GM18867 (cell line): ENCODE results near the gene STAU1.
"Not testable (repeated sequence)": the region's sequence is repeated elsewhere in the genome, so short reads cannot be mapped to it uniquely, and the experiment has no call there.

Source experiments
- ATAC-seq: cut with Tn5 transposase; IDR thresholded peaks from one replicate; pipeline ENCODE4 v1.9.1; 2021; ENCODE audit warnings: mild to moderate bottlenecking, moderate library complexity; ENCODE audit not compliant: unreplicated experiment

Gene STAU1

DNA sequence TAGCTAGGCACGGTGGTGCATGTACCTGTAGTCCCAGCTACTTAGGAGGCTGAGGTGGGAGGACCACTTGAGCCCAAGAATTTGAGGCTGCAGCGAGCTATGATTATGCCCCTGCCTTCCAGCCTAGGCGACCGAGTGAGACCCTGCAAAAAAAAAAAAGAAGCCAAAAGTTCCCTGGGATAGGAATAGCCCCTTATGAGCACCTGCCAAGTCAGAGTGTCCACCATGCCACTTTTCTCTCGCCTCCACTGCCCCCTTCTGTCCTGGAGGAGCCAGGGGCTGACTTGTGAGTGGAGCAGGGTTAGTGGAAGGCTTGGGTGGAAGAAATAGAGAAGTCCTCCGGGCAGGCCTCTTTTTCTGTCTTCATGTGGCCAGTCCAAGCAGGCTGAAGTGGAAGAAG, 18.9 kb upstream of the STAU1 start:
- no peak for ATAC-seq

- no peak for ATAC-seq
Observed at GRCh38 chr20:49203746-49204145, 15.6 kb upstream of the STAU1 start.

GRCh38 chr20:49203011-49203410, 14.9 kb upstream of the STAU1 start:
- ATAC-seq = no peak

GRCh38 chr20:49199729-49200293, 11.7 kb upstream of the STAU1 start:
- no peak for ATAC-seq

DNA sequence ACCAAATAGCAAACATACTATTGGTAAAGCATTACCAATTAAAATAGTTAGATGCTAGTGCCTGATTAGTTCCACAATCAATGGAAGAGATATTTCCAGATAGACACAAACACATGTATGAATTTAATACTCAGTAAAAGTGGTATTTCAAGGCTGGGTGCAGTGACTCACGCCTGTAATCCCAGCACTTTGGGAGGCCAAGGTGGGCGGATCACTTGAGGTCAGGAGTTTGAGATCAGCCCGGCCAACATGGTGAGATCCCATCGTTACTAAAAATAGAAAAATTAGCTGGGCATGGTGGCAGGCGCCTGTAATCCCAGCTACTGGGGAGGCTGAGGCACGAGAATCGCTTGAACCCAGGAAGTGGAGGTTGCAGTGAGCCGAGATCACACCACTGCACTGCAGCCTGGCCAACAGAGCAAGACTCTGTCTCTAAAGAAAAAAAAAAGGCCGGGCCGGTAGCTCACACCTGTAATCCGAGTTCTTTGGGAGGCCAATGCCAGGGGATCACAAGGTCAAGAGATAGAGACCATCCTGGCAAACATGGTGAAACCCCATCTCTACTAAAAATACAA, 4.9 kb upstream of the STAU1 start:
- not testable (repeated sequence) for ATAC-seq

DNA sequence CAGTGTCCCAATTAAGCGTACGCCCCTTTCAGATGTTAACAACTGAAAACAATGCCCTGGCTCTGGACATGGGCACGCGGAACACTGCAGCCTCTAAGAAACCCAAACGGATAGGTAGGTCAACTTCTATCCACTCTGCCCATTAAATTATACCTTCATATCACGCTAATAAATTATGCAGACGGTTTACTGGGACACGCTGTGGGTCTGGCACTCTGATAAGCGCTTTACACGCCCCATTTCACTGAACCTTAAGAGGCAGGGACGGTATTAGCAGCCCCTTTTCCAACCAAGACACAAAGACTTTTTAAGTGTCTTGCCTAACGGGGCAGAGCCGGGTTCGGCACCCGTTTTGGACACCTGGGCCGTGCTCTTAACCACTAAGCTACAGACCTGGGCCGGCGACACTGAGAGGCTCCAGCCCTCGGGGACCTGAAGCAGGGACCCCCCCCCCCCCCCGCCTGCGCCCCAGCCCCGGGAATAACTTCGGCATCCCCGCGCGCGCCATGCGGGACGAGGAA, 744 bp downstream of the STAU1 start:
- ATAC-seq = no peak

DNA sequence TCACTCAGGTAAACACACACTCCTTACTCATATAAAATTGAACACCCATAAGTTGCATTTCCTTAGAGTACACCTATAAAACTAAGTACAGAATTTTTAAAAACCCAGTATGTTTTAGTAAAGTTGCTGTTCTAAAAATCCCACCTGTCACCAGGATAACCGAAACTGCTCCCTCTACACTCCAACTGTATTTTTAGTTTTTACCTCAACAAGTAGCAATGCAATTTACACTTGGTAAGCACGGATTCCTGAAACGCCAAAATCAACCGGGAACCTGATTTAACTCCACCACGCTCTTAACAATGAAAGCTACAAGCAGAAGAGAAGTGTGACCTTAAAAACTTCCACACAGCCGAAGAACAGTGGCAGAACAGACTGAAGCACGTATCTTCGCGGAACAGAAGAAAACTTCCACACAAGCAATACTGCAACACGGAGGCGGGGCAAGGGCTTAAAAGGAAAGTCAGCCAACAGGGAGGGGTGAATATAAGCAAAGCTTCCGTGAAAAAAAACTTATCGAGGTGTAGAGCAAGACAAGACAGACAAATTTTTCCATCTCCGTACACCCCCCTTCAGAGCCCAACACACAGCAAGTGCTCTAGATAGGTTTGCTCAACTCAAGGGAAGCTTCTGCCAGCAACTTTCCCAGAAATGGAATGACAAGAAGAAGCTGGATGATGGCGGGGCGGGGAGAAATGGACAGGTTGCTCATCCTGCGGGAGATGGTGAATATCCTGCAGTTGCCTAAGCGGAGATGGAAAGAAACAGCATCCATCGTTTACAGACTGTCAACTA, 1.4 kb downstream of the STAU1 start:
- no peak for ATAC-seq

DNA sequence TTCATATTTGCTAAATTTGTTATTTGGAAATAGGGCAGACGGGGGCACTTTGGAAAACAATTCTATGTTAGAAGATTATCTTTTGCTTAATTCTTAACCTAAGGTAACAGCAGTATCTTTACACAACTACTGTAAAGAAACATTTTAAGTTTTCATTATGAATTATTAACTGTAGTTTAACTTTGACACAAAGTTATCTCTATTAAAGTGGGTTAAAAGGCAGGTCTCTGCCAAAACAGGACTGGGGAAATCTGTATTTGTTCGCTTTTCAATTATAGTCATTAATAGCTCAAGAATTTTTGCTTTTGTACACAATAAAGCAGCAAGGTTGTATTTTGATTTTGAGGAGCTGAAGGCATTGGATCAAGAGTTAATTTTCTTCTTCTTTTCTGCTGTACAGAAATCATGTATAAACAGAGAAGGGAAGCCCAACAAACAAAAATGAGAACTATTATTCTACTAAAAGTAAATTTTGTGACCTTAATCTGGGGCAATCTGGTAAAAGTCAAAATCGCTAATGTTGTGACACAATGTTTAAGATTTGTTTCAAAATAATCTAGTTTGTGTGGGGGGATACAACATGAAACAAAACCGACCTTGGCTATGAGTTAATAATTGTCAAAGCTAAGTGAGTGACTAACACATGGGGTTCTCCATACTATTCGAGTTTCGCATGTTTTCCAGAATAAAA, 2.9 kb downstream of the STAU1 start:
- no peak for ATAC-seq

DNA sequence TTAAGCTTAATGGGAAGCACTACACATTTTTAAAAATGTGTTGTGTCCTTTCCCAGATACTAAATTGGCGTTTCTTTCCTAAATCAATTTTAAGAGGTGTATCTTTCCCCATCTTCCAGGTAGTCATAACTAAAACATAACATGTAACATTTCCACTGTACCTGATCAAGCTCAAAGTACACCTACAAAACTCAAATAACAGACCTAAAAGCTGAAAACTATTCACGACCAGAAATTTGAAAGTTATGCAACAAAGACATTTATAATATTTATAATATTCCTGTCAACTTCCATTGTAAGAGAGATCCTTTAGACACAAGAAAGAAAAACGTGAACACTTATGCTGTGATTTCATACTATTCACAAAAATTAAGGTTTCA, 3.5 kb downstream of the STAU1 start:
- ATAC-seq = no peak

DNA sequence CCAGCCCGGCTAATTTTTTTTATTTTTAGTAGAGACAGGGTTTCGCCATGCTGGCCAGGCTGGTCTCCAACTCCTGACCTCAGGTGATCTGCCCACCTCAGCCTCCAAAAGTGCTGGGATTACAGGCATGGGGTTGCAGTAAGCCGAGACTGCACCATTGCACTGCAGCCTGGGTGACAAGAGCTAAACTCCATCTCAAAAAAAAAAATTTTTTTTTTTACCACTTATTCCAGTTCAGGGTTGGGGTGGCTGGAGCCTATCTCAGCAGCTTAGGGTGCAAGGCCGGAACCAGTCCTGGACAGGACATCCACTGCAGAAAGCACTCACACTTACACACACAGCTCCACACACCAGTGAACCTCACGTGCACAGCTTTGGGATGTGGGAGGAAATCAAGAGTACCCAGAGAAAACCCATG, 4.0 kb downstream of the STAU1 start:
- not testable (repeated sequence) for ATAC-seq

GRCh38 chr20:49183444-49183843, 4.7 kb downstream of the STAU1 start:
- no peak for ATAC-seq

DNA sequence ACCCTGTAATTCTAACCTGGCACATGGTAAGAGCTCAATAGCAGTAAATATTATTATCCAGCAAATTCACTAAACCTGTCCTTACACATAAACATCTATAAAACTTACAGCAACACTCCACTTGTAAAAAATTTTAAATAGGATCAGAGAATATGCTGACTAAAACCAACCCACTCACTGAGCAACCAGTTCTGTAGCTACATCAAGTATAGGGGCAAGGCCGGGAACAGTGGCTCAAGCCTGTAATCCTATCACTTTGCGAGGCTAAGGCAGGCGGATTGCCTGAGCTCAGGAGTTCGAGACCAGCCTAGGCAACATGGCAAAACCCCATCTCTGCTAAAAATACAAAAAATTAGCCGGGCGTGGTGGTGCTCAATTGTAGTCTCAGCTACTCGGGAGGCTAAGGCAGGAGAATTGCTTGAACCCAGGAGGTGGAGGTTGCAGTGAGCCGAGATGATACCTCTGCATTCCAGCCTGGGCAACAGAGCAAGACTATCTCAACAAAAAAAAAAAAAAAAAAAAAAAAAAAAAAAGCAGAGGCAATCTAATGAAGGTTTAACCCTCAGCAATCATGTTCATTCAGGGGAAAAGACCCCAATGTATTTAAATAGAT, 6.8 kb downstream of the STAU1 start:
- no peak for ATAC-seq

DNA sequence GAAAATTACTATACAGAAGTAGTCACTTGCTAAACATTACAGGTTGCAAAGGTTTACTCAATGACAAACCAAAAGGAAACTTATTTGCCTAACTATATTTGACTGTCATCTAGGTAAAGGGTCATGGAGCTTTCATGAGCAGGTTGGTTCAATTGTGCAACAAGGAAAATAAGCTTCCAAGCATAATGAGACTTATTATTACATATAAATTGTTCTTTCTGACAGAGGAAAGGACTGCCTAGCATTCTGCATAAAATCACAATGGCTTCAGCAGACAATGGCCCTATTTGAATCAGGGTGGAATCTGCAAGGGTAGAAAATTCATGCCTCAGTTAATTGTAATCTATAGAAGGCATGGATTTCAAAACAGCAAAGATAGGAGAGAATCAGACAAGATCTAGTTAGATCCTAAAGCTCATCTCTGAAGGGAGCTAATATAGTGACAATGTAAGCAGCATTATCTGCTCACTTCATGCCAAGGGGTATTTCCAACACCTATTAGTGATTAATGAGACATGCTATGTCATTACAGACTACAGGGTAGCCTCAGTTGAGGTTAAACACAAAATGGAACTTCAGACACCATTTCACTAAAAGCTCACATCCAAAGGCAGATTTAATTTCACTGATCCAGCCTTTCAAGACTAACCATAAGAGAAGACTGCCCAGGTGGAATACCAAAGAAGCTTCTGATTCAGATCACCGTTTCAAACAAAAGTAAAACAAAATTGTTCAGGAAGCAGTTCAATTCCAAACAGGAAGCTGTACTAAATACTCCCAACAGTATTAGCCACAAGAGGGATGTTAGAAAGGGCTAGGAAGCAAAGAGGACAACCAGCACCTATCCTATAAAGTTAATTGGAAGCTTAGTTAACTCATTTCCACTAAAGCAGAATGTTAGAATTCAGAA, 8.5 kb downstream of the STAU1 start:
- ATAC-seq = peak; percentile 61

DNA sequence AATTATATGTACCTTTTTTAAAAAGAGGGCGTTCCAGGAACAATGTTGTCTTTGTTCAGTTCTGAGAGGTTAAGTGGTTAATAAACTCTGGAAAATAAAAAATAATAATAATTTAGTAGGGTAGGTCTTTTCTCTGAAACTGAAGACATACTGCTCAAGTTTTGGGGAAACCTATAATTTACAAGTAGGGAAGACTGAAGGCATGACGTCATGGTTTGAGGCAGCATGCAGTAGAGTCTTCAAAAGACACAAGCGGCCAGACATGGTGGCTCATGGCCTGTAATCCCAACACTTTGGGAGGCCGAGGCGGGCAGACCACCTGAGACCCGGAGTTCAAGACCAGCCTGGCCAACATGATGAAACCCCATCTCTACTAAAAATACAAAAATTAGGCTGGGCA, 14.0 kb downstream of the STAU1 start:
- no peak for ATAC-seq

DNA sequence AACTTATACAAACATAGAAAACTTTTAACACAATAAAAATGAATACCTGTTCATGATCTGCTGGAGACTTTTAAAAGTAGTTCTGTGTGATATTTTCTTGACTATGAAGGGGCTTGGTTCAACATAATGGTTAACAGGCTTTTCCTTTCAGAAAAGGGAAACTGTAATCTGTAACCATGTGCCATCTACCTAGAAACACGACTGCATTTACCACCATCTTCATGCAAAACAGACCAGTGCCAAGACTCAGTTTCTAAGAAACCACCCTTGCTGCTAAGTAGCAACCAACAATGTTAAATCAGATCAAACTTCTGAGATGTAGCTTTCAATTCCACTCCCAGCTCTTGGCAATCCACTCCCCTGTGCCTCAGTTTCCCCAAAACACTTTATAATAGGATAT, 15.7 kb downstream of the STAU1 start:
- no peak for ATAC-seq

GRCh38 chr20:49171909-49172308, 16.2 kb downstream of the STAU1 start:
- no peak for ATAC-seq

DNA sequence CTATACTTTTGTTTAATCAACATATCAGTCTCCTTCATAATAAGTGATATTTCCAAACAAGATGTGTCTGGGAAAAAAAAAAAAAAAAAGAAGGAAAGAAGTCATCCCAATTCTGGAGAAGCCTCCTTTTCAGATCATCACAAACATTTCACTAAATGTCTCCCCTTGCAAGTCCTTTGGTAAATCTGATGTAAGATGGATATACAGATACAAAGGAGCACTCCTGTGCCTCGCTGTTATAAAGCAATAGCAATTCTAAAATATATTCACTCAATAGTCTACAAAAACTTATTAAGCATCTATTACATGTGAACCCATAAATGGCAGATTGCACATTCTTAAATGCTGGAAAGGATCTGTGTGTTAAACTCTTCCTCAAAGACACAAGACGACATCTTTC, 17.4 kb downstream of the STAU1 start:
- no peak for ATAC-seq

DNA sequence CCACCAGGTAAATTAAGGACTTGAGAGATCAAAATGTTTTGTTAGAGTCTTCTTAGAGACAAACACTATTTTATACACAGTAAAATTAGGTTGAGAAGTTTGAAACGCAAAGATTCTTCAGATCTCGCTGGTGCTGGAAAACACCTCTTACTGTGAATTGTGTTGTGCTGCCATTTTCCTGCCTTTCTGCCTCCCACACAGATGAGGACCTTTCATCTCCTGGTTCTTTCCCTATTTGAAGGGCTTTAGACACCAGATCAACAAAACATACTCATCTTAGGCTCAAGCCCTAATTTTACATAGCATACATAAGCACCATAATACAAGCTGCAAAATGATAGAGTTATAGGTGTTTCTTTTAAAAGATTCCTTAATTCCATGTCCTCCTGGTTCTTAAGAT, 18.6 kb downstream of the STAU1 start:
- no peak for ATAC-seq

- not testable (repeated sequence) for ATAC-seq
Observed at GRCh38 chr20:49168864-49169263, 19.3 kb downstream of the STAU1 start.
